ENCODE data around the gene CYTH4.

- TF ChIP-seq EZH2 (IDR thresholded peaks at IDR 0.05): no peak
- TF ChIP-seq CTCF (IDR thresholded peaks at IDR 0.05): no peak
- no peak for TF ChIP-seq EZH2phosphoT487 (IDR thresholded peaks at IDR 0.05)
These were observed 48.3 kb upstream of the CYTH4 start for GRCh38 chr22:37233751-37234631.

Measured in neural progenitor cell (in vitro differentiated cells).